Skeletal muscle tissue (tissue), 4 donors: ENCODE data around the gene PROK2. TPM values are rescaled to one million over a fixed set of nuclear protein-coding genes. Genes with fewer than 3 reads are reported as not detected.

ENCODE experiments used
- H3K27ac ChIP-seq: one replicate; pipeline ENCODE4 v1.7.0; 2013; ENCODE audit warnings: mild to moderate bottlenecking, low read depth, low read length, inconsistent platforms
- H3K27me3 ChIP-seq, 3 donors: one replicate each; pipeline ENCODE4 v1.7.0; 2013; ENCODE audit warnings: low read length in 3 of 3; ENCODE audit not compliant: control insufficient read depth in 3 of 3, insufficient read depth in 3 of 3
- H3K36me3 ChIP-seq, 3 donors: one replicate each; pipeline ENCODE4 v1.7.0; 2013; ENCODE audit warnings: low read length in 3 of 3; ENCODE audit not compliant: control insufficient read depth in 3 of 3, insufficient read depth in 3 of 3
- H3K4me1 ChIP-seq, 3 donors: one replicate each; pipeline ENCODE4 v1.7.0; 2013; ENCODE audit warnings: low read length in 3 of 3, mild to moderate bottlenecking in 3 of 3; ENCODE audit not compliant: control insufficient read depth in 3 of 3, insufficient read depth in 3 of 3
- H3K4me3 ChIP-seq, 3 donors: one replicate each; pipeline ENCODE4 v1.7.0; 2013; ENCODE audit warnings: low read length in 3 of 3
- H3K9ac ChIP-seq, 3 donors: one replicate each; pipeline ENCODE4 v1.7.0; 2013; ENCODE audit warnings: low read length in 3 of 3, mild to moderate bottlenecking in 3 of 3, moderate library complexity in 2 of 3, low read depth in 1 of 3
- H3K9me3 ChIP-seq, 3 donors: one replicate each; pipeline ENCODE4 v1.7.0; 2013; ENCODE audit warnings: low read length in 3 of 3; ENCODE audit not compliant: control insufficient read depth in 3 of 3
- total RNA-seq: library from RNA; depleted of rRNA; stranded (reverse); fragments of >200 nt; gene quantifications from one replicate; pipeline ENCODE4 v1.2.3, GENCODE V29; 2014
- donor health status: Osteomylitis.

PROK2 gene
- total RNA-seq, 1 donor from 2014 or later = 0.52 TPM

DNA sequence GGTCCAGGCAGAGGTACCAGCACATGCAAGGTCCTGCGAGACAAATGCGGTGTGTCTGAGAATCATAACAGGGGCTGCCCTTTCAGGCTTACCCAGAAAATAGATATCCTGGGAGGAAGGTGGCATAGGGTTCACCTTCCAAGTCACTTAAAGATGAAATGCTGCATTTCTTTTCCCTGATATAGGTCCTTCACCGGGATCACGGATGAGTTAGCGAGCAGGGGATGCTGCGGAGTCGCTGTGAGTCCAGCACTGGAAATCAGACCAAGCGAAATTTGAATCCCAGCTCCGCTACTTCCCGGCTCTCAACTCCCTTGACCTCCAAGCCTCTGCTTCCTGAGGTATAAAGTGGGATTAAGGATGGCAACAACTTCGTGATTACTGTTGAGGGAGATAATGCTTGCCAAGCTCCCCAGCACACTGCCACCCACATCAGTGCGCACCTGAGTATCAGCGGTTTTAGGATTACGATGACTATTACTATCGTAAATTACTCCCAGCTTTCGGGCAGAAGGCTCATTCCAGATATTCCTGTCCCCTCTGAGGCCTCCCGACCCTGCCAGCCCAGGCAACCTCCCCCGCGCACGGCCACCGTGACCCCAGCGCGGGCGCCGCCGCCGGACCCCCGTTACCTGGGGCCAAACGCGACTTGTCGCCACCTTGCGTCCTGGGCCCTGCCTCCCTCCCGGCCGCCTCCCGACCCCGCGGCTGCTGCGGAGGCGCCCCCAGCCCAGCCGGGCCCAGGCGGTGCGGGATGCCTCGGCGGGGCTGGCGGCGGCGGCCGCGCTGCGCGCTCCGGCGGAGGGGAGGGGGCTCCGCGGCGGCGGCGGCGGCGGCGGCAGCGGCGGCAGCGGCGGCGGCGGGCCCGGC is 31.9 kb downstream of the PROK2 start:
- no peaks in the 10 kb centered on the region for H3K9me3 ChIP-seq
- peaks cover 2 to 5% (median 3%) of the 10 kb centered on the region in 3 donors for H3K4me1 ChIP-seq
- H3K4me3 ChIP-seq = peak overlapping the region; percentile 13 to 34 (median 27)
- no peak overlapping the region for H3K9ac ChIP-seq
- H3K27me3 ChIP-seq = peaks cover 17 to 42% (median 26%) of the 10 kb centered on the region in 3 donors
- H3K36me3 ChIP-seq = no peaks in the 10 kb centered on the region
- no peak overlapping the region for H3K27ac ChIP-seq

GRCh38 chr3:71751602-71752001 is 33.3 kb downstream of the PROK2 start:
- peaks cover 2 to 5% (median 3%) of the 10 kb centered on the region in 3 donors for H3K4me1 ChIP-seq
- H3K9ac ChIP-seq = no peak overlapping the region
- H3K36me3 ChIP-seq = no peaks in the 10 kb centered on the region
- H3K27me3 ChIP-seq = peaks cover 11 to 34% (median 20%) of the 10 kb centered on the region in 3 donors
- H3K9me3 ChIP-seq = no peaks in the 10 kb centered on the region
- no peak overlapping the region for H3K4me3 ChIP-seq
- no peak overlapping the region for H3K27ac ChIP-seq

- Histone ChIP-seq H3K36me3 (no peaks in the 10 kb centered on the region), H3K4me1 (no peaks in the 10 kb centered on the region), H3K27me3 (no peaks in the 10 kb centered on the region), H3K27ac (no peak overlapping the region), H3K9me3 (peaks cover 4 to 11% (median 4%) of the 10 kb centered on the region in 3 donors), H3K9ac (no peak overlapping the region), H3K4me3 (no peak overlapping the region)
These were observed 40.2 kb downstream of the PROK2 start for GRCh38 chr3:71744738-71745137.

DNA sequence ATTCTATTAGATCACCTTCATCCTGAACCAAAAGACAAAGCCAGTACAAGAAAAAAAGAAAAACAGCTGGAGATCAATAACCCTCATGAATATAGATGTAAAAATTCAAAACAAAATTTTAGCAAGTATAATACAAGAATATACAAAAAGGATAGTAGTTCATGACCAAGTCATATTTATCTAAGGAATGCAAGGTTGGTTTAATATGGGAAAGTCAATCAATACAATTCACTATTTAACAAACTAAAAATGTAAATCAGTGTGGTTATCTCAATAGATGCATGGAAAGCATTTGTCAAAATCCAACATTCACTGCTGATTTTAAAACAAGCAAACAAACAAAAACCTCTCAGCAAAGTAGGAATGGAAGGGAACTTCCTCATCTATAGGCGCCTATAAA is 42.3 kb downstream of the PROK2 start:
- H3K27ac ChIP-seq = no peak overlapping the region
- no peak overlapping the region for H3K9ac ChIP-seq
- H3K4me1 ChIP-seq = no peaks in the 10 kb centered on the region
- H3K27me3 ChIP-seq = no peaks in the 10 kb centered on the region
- peaks cover 4 to 11% (median 4%) of the 10 kb centered on the region in 3 donors for H3K9me3 ChIP-seq
- H3K4me3 ChIP-seq = no peak overlapping the region
- no peaks in the 10 kb centered on the region for H3K36me3 ChIP-seq

DNA sequence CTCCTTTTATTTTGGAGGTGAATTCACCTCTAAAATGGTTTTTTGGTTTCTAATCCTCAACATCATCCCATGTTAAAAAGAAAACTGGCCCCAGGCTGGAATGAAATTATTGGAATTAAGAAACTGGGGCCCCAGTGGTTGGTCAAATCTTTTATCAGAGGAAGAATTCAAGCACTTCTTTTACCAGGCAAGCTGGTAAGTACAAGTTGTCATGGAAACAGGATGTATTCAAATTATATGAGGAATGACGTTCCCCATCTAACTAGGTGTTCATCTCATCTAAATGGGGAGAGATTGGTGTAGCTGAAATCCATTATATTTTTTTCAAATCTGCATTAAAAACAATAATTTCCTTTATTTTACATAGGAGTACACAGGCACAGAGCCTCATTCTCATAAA is 50.1 kb downstream of the PROK2 start:
- H3K27me3 ChIP-seq = peaks cover 0 to 2% (median 0%) of the 10 kb centered on the region in 3 donors
- H3K27ac ChIP-seq = no peak overlapping the region
- H3K9ac ChIP-seq = no peak overlapping the region
- H3K4me3 ChIP-seq = no peak overlapping the region
- H3K9me3 ChIP-seq = no peaks in the 10 kb centered on the region
- H3K36me3 ChIP-seq = no peaks in the 10 kb centered on the region
- peaks cover 0 to 2% (median 0%) of the 10 kb centered on the region in 3 donors for H3K4me1 ChIP-seq

- Histone ChIP-seq H3K27ac (no peak overlapping the region), H3K9ac (no peak overlapping the region), H3K36me3 (no peaks in the 10 kb centered on the region), H3K4me1 (peaks cover 0 to 6% (median 2%) of the 10 kb centered on the region in 3 donors), H3K27me3 (peaks cover 0 to 3% (median 2%) of the 10 kb centered on the region in 3 donors), H3K9me3 (no peaks in the 10 kb centered on the region), H3K4me3 (no peak overlapping the region)
These were observed 51.6 kb downstream of the PROK2 start for GRCh38 chr3:71733319-71733718.

- no peak overlapping the region for H3K4me3 ChIP-seq
- peaks cover 0 to 6% (median 2%) of the 10 kb centered on the region in 3 donors for H3K4me1 ChIP-seq
- no peak overlapping the region for H3K9ac ChIP-seq
- H3K27ac ChIP-seq = no peak overlapping the region
- peaks cover 0 to 3% (median 2%) of the 10 kb centered on the region in 3 donors for H3K27me3 ChIP-seq
- H3K36me3 ChIP-seq = no peaks in the 10 kb centered on the region
- no peaks in the 10 kb centered on the region for H3K9me3 ChIP-seq
These were observed 52.3 kb downstream of the PROK2 start for GRCh38 chr3:71732637-71733036.

- no peak overlapping the region for H3K4me3 ChIP-seq
- no peak overlapping the region for H3K9ac ChIP-seq
- H3K4me1 ChIP-seq = peaks cover 8 to 26% (median 15%) of the 10 kb centered on the region in 3 donors
- no peak overlapping the region for H3K27ac ChIP-seq
- H3K27me3 ChIP-seq = peaks cover 0 to 3% (median 0%) of the 10 kb centered on the region in 3 donors
- no peaks in the 10 kb centered on the region for H3K36me3 ChIP-seq
- H3K9me3 ChIP-seq = no peaks in the 10 kb centered on the region
These were observed 56.2 kb downstream of the PROK2 start for GRCh38 chr3:71728632-71729342.

DNA sequence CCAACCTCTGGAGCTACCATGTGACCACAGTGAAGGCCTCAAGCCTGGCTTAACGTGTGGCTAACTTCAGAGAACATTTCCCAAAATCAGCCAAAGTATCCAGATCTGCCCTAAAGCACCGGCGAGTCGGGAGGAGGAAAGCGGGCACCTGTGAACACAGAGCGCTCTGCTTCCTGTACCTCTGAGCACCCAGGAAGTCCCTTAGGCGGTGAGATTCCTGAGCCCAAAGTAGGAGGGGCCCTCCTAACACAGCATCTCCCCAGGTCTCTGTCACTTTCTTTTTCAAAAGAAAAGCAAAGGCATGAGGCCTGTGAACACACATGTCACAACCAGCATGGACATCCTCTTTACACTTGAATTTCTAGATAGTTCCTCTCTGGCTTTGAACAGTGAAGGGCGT is 58.8 kb downstream of the PROK2 start:
- no peaks in the 10 kb centered on the region for H3K9me3 ChIP-seq
- H3K4me3 ChIP-seq = peak overlapping the region in 1 of 3 donors; percentile 75
- H3K9ac ChIP-seq = peak overlapping the region in 2 of 3 donors; percentile 73 to 83
- peaks cover 9 to 34% (median 18%) of the 10 kb centered on the region in 3 donors for H3K4me1 ChIP-seq
- no peak overlapping the region for H3K27ac ChIP-seq
- H3K27me3 ChIP-seq = peaks cover 0 to 3% (median 0%) of the 10 kb centered on the region in 3 donors
- H3K36me3 ChIP-seq = no peaks in the 10 kb centered on the region
